Breast epithelium (tissue), 3 donors: ENCODE data around the gene LCP2.

Source experiments
- CTCF ChIP-seq, 3 donors: fragments of 450-650 bp; IDR thresholded peaks; one replicate each; pipeline ENCODE4 v1.5.1; 2016 to 2017; ENCODE audit warnings: antibody characterized with exemption in 3 of 3, mild to moderate bottlenecking in 3 of 3, moderate library complexity in 3 of 3
- POLR2AphosphoS5 ChIP-seq, 3 donors: sonication (generic); formaldehyde crosslinking; IDR thresholded peaks; one replicate each; pipeline ENCODE4 v1.6.1; 2017; ENCODE audit warnings: antibody characterized with exemption in 3 of 3

GRCh38 chr5:170219615-170220014 is 78.0 kb downstream of the LCP2 start:
- TF ChIP-seq CTCF (IDR thresholded peaks at IDR 0.05) (no peak), POLR2AphosphoS5 (IDR thresholded peaks at IDR 0.05) (no peak)
